ENCODE data around the gene ITGA7. TPM values are rescaled to one million over a fixed set of nuclear protein-coding genes. Genes with fewer than 3 reads are reported as not detected.

The ITGA7 gene
- total RNA-seq, 1 experiment from 2014 or later = 0.24 TPM

DNA sequence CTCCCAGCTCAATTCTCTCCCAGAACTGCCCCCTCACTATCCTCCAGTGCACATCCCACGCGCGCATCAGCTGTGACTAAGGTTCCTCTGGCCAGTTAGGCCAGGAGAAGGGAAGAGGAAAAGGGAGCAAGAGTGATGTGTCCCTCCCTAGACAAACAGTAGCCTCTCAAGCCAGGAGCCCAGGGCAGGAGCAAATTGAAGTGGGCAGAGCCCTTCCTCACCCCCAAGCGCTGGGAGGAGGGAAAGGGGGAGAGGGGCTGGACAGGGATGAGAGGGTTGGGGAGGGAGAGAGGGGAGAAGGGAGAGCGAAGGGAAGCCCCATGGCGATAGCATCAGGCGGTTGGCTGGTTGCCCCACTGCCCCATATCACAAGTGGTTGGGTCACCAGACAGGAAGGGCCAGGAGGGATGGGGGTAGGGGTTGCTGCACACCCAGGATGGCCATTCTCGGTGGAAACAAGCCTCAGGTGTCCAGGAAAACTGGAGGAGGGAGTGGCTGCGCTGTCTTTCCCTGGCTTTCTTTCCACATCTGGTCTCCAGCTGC lies 20.0 kb upstream of the ITGA7 start:
- Histone ChIP-seq H3K4me3 (peak overlapping the region; percentile 56), H3K9me3 (replicated peaks) (no peaks in the 10 kb centered on the region), H3K27ac (peak overlapping the region; percentile 94), H3K36me3 (peaks cover 56% of the 10 kb centered on the region), H3K4me1 (replicated peaks) (peaks cover 34% of the 10 kb centered on the region), H3K27me3 (replicated peaks) (no peaks in the 10 kb centered on the region)
- DNase-seq (ENCODE audit: low read depth in 1 of 2, low spot score in 2 of 2) = no peak

DNA sequence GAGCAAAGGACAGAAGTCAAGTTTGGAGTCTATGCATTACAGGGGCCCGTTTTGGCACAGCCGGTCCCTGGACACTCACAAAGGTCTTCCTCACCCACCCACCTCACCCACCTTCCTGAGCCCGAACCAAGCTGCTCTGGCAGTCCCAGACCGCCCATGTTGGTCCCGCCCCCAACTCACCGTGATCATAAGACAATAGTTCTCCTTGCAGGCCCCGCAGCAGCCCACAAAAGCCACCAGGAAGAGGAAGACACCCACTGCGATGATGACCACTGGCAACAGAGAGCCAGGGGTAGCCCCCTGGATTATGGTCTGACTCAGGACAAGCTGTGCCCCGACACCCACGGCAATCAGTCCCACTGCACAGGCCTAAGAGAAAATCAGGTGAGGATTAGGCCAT lies 19.3 kb upstream of the ITGA7 start:
- no peaks in the 10 kb centered on the region for H3K27me3 ChIP-seq (replicated peaks)
- peak overlapping the region; percentile 56 for H3K4me3 ChIP-seq
- no peaks in the 10 kb centered on the region for H3K9me3 ChIP-seq (replicated peaks)
- H3K36me3 ChIP-seq = peaks cover 60% of the 10 kb centered on the region
- no peak for DNase-seq (ENCODE audit: low read depth in 1 of 2, low spot score in 2 of 2)
- peaks cover 34% of the 10 kb centered on the region for H3K4me1 ChIP-seq (replicated peaks)
- H3K27ac ChIP-seq = no peak overlapping the region

DNA sequence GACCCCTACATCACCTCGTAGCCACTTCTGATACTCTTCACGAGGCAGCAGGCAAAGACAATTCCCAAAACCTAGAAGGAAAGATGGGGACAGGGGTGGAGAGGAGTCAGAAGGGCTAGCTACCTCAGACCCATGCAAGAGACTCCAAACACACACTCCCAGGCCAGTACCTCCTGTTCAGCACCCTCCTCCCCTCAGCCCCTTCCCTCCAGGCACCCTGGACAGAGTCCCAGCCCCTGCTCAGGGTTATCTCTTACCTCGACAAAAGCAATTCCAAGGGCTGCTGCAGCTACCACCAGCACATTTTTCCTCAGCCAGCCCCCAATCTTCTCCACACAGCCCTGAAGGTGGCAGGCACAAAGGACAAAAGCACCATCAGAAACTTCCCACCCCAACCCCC lies 17.9 kb upstream of the ITGA7 start:
- H3K4me3 ChIP-seq = no peak overlapping the region
- DNase-seq (ENCODE audit: low read depth in 1 of 2, low spot score in 2 of 2) = no peak
- H3K27ac ChIP-seq = no peak overlapping the region

DNA sequence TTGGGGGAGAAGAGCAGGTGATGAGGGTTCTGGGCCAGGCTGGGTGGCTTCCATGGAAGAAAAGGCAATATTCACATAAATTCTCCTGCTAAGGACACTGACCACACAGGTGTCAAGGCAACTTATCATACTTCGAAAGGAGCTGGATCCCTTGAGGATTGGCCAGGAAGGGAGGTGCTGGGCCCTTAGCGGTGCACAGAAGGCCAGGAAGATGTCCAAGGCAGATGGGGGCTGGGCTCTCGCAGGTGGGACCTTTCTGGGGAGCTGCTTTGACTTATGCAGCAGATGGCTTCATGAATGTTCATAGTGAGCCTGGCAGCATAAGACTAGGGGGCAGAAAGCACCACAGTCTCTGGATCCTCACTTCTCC lies 17.2 kb upstream of the ITGA7 start:
- H3K4me3 ChIP-seq = no peak overlapping the region
- no peaks in the 10 kb centered on the region for H3K27me3 ChIP-seq (replicated peaks)
- peaks cover 39% of the 10 kb centered on the region for H3K4me1 ChIP-seq (replicated peaks)
- DNase-seq (ENCODE audit: low read depth in 1 of 2, low spot score in 2 of 2) = no peak
- H3K9me3 ChIP-seq (replicated peaks) = no peaks in the 10 kb centered on the region
- peaks cover 66% of the 10 kb centered on the region for H3K36me3 ChIP-seq
- no peak overlapping the region for H3K27ac ChIP-seq

More for the DNA sequence above, 17.9 kb upstream of the ITGA7 start:
- peaks cover 62% of the 10 kb centered on the region for H3K36me3 ChIP-seq
- no peaks in the 10 kb centered on the region for H3K9me3 ChIP-seq (replicated peaks)
- H3K4me1 ChIP-seq (replicated peaks) = peaks cover 44% of the 10 kb centered on the region
- H3K27me3 ChIP-seq (replicated peaks) = no peaks in the 10 kb centered on the region

DNA sequence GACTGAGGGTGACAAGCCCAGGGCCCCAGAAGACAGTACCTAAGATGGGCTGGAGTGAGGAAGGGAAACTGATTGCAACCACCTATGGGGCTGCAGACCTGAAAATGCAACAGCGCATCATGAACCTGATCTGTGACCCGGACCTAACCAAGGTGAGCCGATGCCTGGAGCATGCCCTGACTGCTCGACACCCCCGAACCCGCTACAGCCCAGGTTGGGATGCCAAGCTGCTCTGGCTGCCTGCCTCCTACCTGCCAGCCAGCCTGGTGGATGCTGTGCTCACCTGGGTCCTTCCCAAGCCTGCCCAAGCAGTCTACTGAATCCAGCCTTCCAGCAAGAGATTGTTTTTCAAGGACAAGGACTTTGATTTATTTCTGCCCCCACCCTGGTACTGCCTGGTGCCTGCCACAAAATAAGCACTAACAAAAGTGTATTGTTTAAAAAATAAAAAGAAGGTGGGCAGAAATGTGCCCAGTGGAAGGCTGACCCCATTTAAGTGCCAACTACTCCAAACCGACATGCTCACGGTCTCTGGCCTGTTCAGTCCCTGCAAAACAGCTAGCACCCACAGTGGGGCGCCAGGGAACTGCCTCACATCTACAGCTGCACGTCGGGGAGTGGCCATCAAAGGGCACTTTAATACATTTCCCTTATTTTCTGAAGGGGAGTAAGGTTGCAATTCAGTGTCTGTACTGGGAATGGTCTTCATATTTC lies 16.7 kb upstream of the ITGA7 start:
- H3K27ac ChIP-seq = no peak overlapping the region
- peak in 1 of 2 experiments; percentile 70 for DNase-seq (ENCODE audit: low read depth in 1 of 2, low spot score in 2 of 2)
- peaks cover 66% of the 10 kb centered on the region for H3K36me3 ChIP-seq
- no peaks in the 10 kb centered on the region for H3K9me3 ChIP-seq (replicated peaks)
- H3K27me3 ChIP-seq (replicated peaks) = no peaks in the 10 kb centered on the region
- peaks cover 34% of the 10 kb centered on the region for H3K4me1 ChIP-seq (replicated peaks)
- no peak overlapping the region for H3K4me3 ChIP-seq

DNA sequence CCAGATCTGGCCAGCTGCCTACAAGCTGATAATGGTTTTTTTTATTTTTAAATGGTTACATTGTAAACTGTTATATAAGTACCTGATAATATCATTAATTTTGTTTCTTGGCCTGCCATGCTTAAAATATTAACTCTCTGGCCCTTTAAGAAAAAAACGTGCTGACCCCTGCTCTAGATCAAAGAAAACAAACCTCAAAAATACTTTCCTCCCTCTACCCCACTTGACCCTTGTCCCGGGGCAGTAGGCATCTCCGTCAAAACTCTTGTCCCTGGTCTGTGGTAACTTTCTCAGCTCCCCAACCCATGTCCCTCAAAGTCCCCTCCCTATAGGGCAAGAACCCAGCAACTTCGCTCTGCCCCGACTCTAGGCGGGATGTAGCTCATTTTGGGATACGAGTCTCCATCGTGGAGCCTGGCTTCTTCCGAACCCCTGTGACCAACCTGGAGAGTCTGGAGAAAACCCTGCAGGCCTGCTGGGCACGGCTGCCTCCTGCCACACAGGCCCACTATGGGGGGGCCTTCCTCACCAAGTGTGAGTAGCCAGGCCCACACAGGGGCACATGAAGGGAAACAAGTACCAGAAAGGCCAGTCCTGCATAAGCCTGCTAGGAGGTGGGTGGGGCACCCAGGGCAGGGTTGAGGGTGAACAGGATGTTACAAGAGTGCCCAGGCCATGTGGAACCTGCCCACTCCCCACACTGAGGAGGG lies 16.0 kb upstream of the ITGA7 start:
- H3K27ac ChIP-seq = no peak overlapping the region

DNA sequence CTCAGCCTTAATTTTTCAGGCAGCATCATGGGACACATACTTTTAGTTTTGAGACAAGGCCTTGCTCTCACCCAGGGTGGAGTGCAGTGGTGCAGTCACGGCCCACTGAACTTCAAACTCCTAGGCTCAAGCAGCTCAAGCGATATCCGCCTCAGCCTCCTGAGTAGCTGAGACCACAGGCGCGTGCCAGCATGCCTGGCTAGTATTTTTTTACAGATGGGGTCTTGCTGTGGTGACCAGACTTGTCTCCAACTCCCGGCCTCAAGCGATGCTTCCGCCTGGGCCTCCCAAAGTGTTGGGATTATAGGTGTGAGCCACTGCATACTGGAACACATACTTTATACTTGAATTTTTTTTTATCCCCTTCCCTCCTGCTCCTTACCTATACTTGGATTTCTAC lies 15.2 kb upstream of the ITGA7 start:
- no peak overlapping the region for H3K27ac ChIP-seq

More for the DNA sequence above, 16.0 kb upstream of the ITGA7 start:
- Histone ChIP-seq H3K36me3 (peaks cover 66% of the 10 kb centered on the region), H3K27me3 (replicated peaks) (no peaks in the 10 kb centered on the region), H3K4me3 (no peak overlapping the region), H3K4me1 (replicated peaks) (peaks cover 30% of the 10 kb centered on the region), H3K9me3 (replicated peaks) (no peaks in the 10 kb centered on the region)
- DNase-seq (ENCODE audit: low read depth in 1 of 2, low spot score in 2 of 2) = no peak

DNA sequence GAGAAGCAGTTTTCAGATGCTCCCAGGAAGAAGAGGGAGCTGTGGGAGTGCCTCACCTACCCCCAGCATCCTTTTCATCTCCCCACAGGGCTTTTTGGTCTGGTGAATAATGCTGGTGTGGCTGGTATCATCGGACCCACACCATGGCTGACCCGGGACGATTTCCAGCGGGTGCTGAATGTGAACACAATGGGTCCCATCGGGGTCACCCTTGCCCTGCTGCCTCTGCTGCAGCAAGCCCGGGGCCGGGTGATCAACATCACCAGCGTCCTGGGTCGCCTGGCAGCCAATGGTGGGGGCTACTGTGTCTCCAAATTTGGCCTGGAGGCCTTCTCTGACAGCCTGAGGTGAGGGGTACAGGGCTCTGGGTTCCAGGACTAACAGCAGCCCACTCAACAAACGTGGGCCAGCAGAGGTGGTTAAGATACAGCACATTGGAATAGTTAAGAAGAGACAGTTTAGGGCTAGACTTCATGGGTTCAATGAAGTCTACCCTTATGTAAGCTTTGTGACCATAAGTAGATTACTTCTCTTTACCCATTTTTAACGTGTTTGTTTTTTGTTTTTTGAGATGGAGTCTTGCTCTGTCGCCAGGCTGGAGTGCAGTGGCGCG lies 14.0 kb upstream of the ITGA7 start:
- H3K27me3 ChIP-seq (replicated peaks) = no peaks in the 10 kb centered on the region
- DNase-seq (ENCODE audit: low read depth in 1 of 2, low spot score in 2 of 2) = no peak
- H3K36me3 ChIP-seq = peaks cover 50% of the 10 kb centered on the region
- no peak overlapping the region for H3K27ac ChIP-seq
- H3K4me1 ChIP-seq (replicated peaks) = peaks cover 34% of the 10 kb centered on the region
- no peaks in the 10 kb centered on the region for H3K9me3 ChIP-seq (replicated peaks)
- H3K4me3 ChIP-seq = no peak overlapping the region

More for the DNA sequence above, 15.2 kb upstream of the ITGA7 start:
- peaks cover 62% of the 10 kb centered on the region for H3K36me3 ChIP-seq
- H3K9me3 ChIP-seq (replicated peaks) = no peaks in the 10 kb centered on the region
- H3K4me1 ChIP-seq (replicated peaks) = peaks cover 34% of the 10 kb centered on the region
- no peaks in the 10 kb centered on the region for H3K27me3 ChIP-seq (replicated peaks)
- H3K4me3 ChIP-seq = no peak overlapping the region
- DNase-seq (ENCODE audit: low read depth in 1 of 2, low spot score in 2 of 2) = no peak

DNA sequence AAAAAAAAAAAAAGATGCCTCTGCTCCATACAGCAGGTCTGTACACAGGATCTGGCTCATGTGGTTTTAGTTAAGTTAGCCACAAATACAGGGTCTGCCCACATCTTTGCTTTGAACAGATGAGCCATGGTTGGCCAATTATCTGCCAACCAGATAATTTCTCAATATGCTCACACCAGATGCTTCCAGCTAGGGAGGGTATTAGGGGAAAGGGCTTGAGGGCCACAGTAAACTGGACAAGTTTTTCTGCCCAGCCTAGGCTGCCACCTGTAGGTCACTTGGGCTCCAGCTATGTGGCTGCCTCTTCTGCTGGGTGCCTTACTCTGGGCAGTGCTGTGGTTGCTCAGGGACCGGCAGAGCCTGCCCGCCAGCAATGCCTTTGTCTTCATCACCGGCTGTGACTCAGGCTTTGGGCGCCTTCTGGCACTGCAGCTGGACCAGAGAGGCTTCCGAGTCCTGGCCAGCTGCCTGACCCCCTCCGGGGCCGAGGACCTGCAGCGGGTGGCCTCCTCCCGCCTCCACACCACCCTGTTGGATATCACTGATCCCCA lies 13.3 kb upstream of the ITGA7 start:
- H3K27ac ChIP-seq = no peak overlapping the region
- no peak overlapping the region for H3K4me3 ChIP-seq
- H3K36me3 ChIP-seq = peaks cover 42% of the 10 kb centered on the region
- no peaks in the 10 kb centered on the region for H3K27me3 ChIP-seq (replicated peaks)
- H3K4me1 ChIP-seq (replicated peaks) = peaks cover 35% of the 10 kb centered on the region
- no peaks in the 10 kb centered on the region for H3K9me3 ChIP-seq (replicated peaks)
- peak; percentile 70 to 94 for DNase-seq (ENCODE audit: low read depth in 1 of 2, low spot score in 2 of 2)

DNA sequence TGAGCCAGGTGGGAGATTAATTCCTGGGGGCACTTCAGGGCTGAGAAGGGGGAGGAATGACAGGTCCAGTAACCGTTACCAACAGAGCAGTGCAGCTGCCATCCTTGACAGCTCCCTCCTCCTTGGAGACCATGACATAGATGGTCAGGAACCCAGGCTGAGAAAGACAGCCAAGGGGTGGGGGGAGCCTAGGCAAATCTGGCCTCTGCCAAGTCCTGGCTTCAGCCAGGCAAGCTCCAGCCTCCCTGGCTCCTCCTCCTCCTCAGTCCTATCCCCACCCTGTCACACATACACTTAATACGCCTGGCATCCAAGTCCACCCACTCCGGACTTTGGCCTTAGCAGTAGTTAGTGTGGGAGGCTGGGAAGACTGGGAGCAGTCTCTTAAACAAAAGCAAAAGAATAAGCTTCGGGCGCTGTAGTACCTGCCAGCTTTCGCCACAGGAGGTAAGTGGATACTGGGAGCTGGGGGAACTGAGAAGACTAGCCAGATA lies 12.4 kb upstream of the ITGA7 start, which contains the start of gene RDH5:
Gene RDH5, plus strand, starts transcription at position 323 of the 494 bp plus-strand sequence. CDS start 792 bp downstream, outside the sequence.
- Histone ChIP-seq H3K27me3 (replicated peaks) (no peaks in the 10 kb centered on the region), H3K27ac (no peak within 1 kb of the TSS), H3K9me3 (replicated peaks) (no peaks in the 10 kb centered on the region), H3K4me1 (replicated peaks) (peaks cover 42% of the 10 kb centered on the region), H3K36me3 (peaks cover 34% of the 10 kb centered on the region), H3K4me3 (no peak within 1 kb of the TSS)
- no peak for DNase-seq (ENCODE audit: low read depth in 1 of 2, low spot score in 2 of 2)

DNA sequence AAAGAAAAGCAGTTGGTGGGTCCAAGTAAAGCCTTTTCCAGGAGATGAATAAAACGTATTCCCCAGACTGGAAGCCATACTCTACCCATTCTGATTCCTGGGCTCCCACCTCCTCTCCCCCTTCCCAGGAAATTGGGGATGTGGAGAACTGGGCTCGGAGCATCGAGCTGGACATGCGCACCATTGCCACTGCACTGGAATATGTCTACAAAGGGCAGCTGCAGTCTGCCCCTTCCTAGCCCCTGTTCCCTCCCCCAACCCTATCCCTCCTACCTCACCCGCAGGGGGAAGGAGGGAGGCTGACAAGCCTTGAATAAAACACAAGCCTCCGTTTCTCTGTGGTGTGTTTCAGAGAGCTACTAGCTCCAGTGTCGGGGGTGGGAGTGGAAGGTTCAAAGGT lies 11.7 kb upstream of the ITGA7 start:
- H3K27ac ChIP-seq = no peak overlapping the region
- peaks cover 42% of the 10 kb centered on the region for H3K4me1 ChIP-seq (replicated peaks)
- H3K4me3 ChIP-seq = no peak overlapping the region

DNA sequence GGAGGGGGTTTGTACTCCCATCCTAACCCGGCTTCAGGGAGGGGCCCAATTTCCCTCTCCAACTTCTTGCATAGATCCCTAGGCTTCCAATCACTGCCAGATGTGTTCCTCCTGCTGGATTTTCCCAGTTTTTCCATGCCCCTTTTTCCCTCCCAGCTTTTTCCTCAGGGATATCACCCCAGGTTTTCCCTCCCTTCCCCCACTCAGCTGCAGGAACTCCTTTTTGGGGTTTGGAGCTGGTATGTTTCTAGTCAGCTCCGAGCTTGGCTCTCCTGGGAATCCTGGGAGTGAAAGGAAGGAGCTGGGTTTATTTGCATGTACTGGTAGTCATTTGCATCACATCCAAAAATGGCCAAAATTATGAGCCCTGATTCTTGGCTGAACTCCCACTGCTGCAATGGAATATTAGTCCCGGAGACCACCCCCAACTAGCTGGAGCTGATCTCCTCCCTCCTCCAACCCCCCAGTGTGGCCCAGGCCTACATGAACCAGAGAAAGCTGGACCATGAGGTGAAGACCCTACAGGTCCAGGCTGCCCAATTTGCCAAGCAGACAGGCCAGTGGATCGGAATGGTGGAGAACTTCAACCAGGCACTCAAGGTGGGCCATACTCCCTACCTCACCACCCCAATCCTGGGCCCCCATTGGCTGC lies 11.0 kb upstream of the ITGA7 start:
- peaks cover 42% of the 10 kb centered on the region for H3K4me1 ChIP-seq (replicated peaks)
- H3K36me3 ChIP-seq = peaks cover 20% of the 10 kb centered on the region
- no peak overlapping the region for H3K27ac ChIP-seq
- no peaks in the 10 kb centered on the region for H3K9me3 ChIP-seq (replicated peaks)
- no peak for DNase-seq (ENCODE audit: low read depth in 1 of 2, low spot score in 2 of 2)
- H3K4me3 ChIP-seq = no peak overlapping the region
- H3K27me3 ChIP-seq (replicated peaks) = no peaks in the 10 kb centered on the region

More for the DNA sequence above, 11.7 kb upstream of the ITGA7 start:
- H3K36me3 ChIP-seq = peaks cover 26% of the 10 kb centered on the region
- no peaks in the 10 kb centered on the region for H3K27me3 ChIP-seq (replicated peaks)
- no peak for DNase-seq (ENCODE audit: low read depth in 1 of 2, low spot score in 2 of 2)
- no peaks in the 10 kb centered on the region for H3K9me3 ChIP-seq (replicated peaks)

DNA sequence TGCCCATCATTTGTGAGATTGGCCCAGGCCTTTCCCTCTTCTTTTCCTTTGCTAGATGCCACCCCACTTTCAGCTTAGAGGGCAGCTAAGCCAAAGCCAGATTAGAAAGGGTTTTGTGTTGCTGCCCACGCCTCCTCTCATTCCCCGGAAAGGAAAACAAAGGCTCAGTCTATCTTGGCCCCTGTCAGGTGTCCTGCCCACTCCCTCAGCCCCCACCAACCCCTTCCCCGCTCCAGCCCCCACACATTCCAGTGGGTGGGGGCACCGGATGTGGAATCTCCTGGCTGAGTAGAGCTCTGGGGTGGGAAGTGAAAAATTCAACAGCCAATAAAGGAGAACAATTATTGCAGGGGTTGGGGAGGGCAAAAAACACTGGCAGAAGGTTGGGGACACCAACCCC lies 10.3 kb upstream of the ITGA7 start:
- H3K36me3 ChIP-seq = peaks cover 13% of the 10 kb centered on the region
- H3K9me3 ChIP-seq (replicated peaks) = no peaks in the 10 kb centered on the region
- peaks cover 42% of the 10 kb centered on the region for H3K4me1 ChIP-seq (replicated peaks)
- DNase-seq (ENCODE audit: low read depth in 1 of 2, low spot score in 2 of 2) = no peak
- H3K27me3 ChIP-seq (replicated peaks) = no peaks in the 10 kb centered on the region
- no peak overlapping the region for H3K4me3 ChIP-seq
- no peak overlapping the region for H3K27ac ChIP-seq

Data from SJSA1 (cell line).